Measurements from ENCODE around the gene SIRPB2.

Gene SIRPB2

GRCh38 chr20:1471242-1471641, 20.0 kb downstream of the SIRPB2 start:
- no peak for DNase-seq (ENCODE audit: low spot score)

- DNase-seq (ENCODE audit: low spot score) = peak; percentile 65
Measured at GRCh38 chr20:1469925-1470571, 21.2 kb downstream of the SIRPB2 start.

GRCh38 chr20:1469306-1469905, 21.8 kb downstream of the SIRPB2 start:
- DNase-seq (ENCODE audit: low spot score) = no peak

- peak; percentile 3 for DNase-seq (ENCODE audit: low spot score)
Measured at GRCh38 chr20:1468117-1468624, 23.0 kb downstream of the SIRPB2 start.

- DNase-seq (ENCODE audit: low spot score) = peak; percentile 2
Measured at GRCh38 chr20:1467355-1468116, 23.7 kb downstream of the SIRPB2 start.

GRCh38 chr20:1467082-1467354, 24.2 kb downstream of the SIRPB2 start:
- no peak for DNase-seq (ENCODE audit: low spot score)

GRCh38 chr20:1466211-1467081, 24.8 kb downstream of the SIRPB2 start, which contains the start of gene NSFL1C:
TSS of gene NSFL1C (minus strand) at chr20:1466849. CDS start at chr20:1466824, 25 bp downstream.
- DNase-seq (ENCODE audit: low spot score) = peak; percentile 98

GRCh38 chr20:1465470-1466210, 25.6 kb downstream of the SIRPB2 start:
- no peak for DNase-seq (ENCODE audit: low spot score)

- no peak for DNase-seq (ENCODE audit: low spot score)
Measured at GRCh38 chr20:1463971-1464570, 27.1 kb downstream of the SIRPB2 start.

- no peak for DNase-seq (ENCODE audit: low spot score)
Measured at GRCh38 chr20:1462834-1463233, 28.4 kb downstream of the SIRPB2 start.

- DNase-seq (ENCODE audit: low spot score) = no peak
Measured at GRCh38 chr20:1462001-1462400, 29.2 kb downstream of the SIRPB2 start.

- DNase-seq (ENCODE audit: low spot score) = no peak
Measured at GRCh38 chr20:1460275-1460674, 30.9 kb downstream of the SIRPB2 start.

- DNase-seq (ENCODE audit: low spot score) = no peak
Measured at GRCh38 chr20:1457992-1458391, 33.2 kb downstream of the SIRPB2 start.

- DNase-seq (ENCODE audit: low spot score) = no peak
Measured at GRCh38 chr20:1456300-1456699, 34.9 kb downstream of the SIRPB2 start.

- DNase-seq (ENCODE audit: low spot score) = no peak
Measured at GRCh38 chr20:1450926-1451491, 40.2 kb downstream of the SIRPB2 start.

- DNase-seq (ENCODE audit: low spot score) = no peak
Measured at GRCh38 chr20:1449370-1449769, 41.9 kb downstream of the SIRPB2 start.

- DNase-seq (ENCODE audit: low spot score) = no peak
Measured at GRCh38 chr20:1448081-1448620, 43.1 kb downstream of the SIRPB2 start.

- DNase-seq (ENCODE audit: low spot score) = no peak
Measured at GRCh38 chr20:1446536-1446935, 44.7 kb downstream of the SIRPB2 start.

- no peak for DNase-seq (ENCODE audit: low spot score)
Measured at GRCh38 chr20:1443085-1443484, 48.1 kb downstream of the SIRPB2 start.

- no peak for DNase-seq (ENCODE audit: low spot score)
Measured at GRCh38 chr20:1442304-1442703, 48.9 kb downstream of the SIRPB2 start.
